A549 (cell line): ENCODE data around the gene JHY. TPM values are rescaled to one million over a fixed set of nuclear protein-coding genes. Genes with fewer than 3 reads are reported as not detected.

Experiments used
- ATAC-seq, 2 experiments: fragments of 200-7000 bp in 1 of 2; fragments of >200 bp in 1 of 2; cut with Nextera tagmentation in 1 of 2; cut with Tn5 transposase in 1 of 2; 3 replicates each; pipeline versions ENCODE4 v1.8.0 to v1.9.1; 2018 to 2020; ENCODE audit warnings: mild to moderate bottlenecking in 1 of 2, moderate library complexity in 1 of 2
- CTCF ChIA-PET: fragments of 300-600 bp; sonication (Branson Sonifier 250); formaldehyde crosslinking; extraction: SDS; loops from one replicate; lab custom pipeline; 2021; ENCODE audit warnings: antibody characterized with exemption, inconsistent platforms; lab: Yijun Ruan, JAX
- POLR2A ChIA-PET: fragments of 350-600 bp; formaldehyde crosslinking; extraction: SDS; loops from one replicate; lab custom pipeline; 2021; ENCODE audit warnings: antibody characterized with exemption, inconsistent platforms; lab: Yijun Ruan, JAX
- DNase-seq, 2 experiments: peaks; one replicate each; pipeline versions ENCODE4 v3.0.0 to v3.0.0-alpha.2; 2011 to 2016; ENCODE audit warnings: low read depth in 1 of 2, low spot score in 1 of 2
- FAIRE-seq: peaks from 2 replicates; lab custom pipeline; 2011; peaks lifted over from hg19 to GRCh38; lab: Jason Lieb, UNC
- H3K27ac ChIP-seq, 2 experiments: fragments of >200 bp; sonication (Bioruptor Twin); formaldehyde crosslinking; 3 replicates each; pipeline ENCODE4 v1.5.1; 2016 to 2017
- H3K4me1 ChIP-seq: fragments of >200 bp; sonication (Bioruptor Twin); formaldehyde crosslinking; 3 replicates; pipeline ENCODE4 v1.6.1; 2016
- H3K4me2 ChIP-seq: fragments of >200 bp; sonication (Bioruptor Twin); formaldehyde crosslinking; 3 replicates; pipeline ENCODE4 v1.6.1; 2016
- H3K4me3 ChIP-seq: fragments of >200 bp; sonication (Bioruptor Twin); formaldehyde crosslinking; 3 replicates; pipeline ENCODE4 v1.5.1; 2016
- H3K9me3 ChIP-seq: fragments of >200 bp; sonication (Bioruptor Twin); formaldehyde crosslinking; 3 replicates; pipeline ENCODE4 v1.6.1; 2016
- EHF ChIP-seq: fragments of 250-450 bp; sonication (Bioruptor Pico); IDR thresholded peaks from 2 replicates; pipeline ENCODE4 v1.5.0; 2020; ENCODE audit warnings: mild to moderate bottlenecking
- EP300 ChIP-seq, 2 experiments: fragments of >200 bp; sonication (Bioruptor Twin); formaldehyde crosslinking; IDR thresholded peaks; 2 replicates in 1 of 2; 3 replicates in 1 of 2; pipeline ENCODE4 v1.6.1; 2016 to 2017
- HDAC2 ChIP-seq: fragments of 200-600 bp; sonication (generic); IDR thresholded peaks from 2 replicates; pipeline ENCODE4 v1.6.1; 2016
- HEYL ChIP-seq: fragments of 250-450 bp; sonication (Bioruptor Pico); IDR thresholded peaks from 2 replicates; pipeline ENCODE4 v1.8.0; 2021; ENCODE audit warnings: mild to moderate bottlenecking, moderate library complexity
- HOXA7 ChIP-seq: fragments of 250-450 bp; sonication (Bioruptor Pico); IDR thresholded peaks from 2 replicates; pipeline ENCODE4 v1.5.0; 2020; ENCODE audit warnings: mild to moderate bottlenecking, moderate library complexity
- HOXB5 ChIP-seq: fragments of 250-450 bp; sonication (Bioruptor Pico); IDR thresholded peaks from 2 replicates; pipeline ENCODE4 v1.5.0; 2020; ENCODE audit warnings: mild to moderate bottlenecking, moderate library complexity
- NFE2L2 ChIP-seq: fragments of 150-350 bp; conservative IDR thresholded peaks from 2 replicates; pipeline ENCODE4 v1.6.1; 2014; ENCODE audit warnings: low read length
- PHF8 ChIP-seq: fragments of 200-600 bp; sonication (generic); IDR thresholded peaks from 2 replicates; pipeline ENCODE4 v1.6.1; 2016; ENCODE audit warnings: low read depth, mild to moderate bottlenecking, antibody characterized with exemption, moderate library complexity, borderline replicate concordance
- SREBF2 ChIP-seq: fragments of 450-650 bp; IDR thresholded peaks from 2 replicates; pipeline ENCODE4 v1.6.1; 2014; ENCODE audit warnings: mild to moderate bottlenecking, moderate library complexity
- TFCP2L1 ChIP-seq: fragments of 250-450 bp; sonication (Bioruptor Pico); IDR thresholded peaks from 2 replicates; pipeline ENCODE4 v1.5.0; 2021; ENCODE audit warnings: mild to moderate bottlenecking
- ZC3H11A ChIP-seq: fragments of 450-650 bp; IDR thresholded peaks from 2 replicates; pipeline ENCODE4 v1.6.1; 2014; ENCODE audit warnings: antibody characterized with exemption, mild to moderate bottlenecking
- ZNF302 ChIP-seq: fragments of 250-450 bp; sonication (Bioruptor Pico); IDR thresholded peaks from 2 replicates; pipeline ENCODE4 v1.9.0; 2021; ENCODE audit warnings: inconsistent platforms, mild to moderate bottlenecking, moderate library complexity
- WGBS: methylation state at CpG from one replicate; pipeline ENCODE4 v1.1.6; 2017; ENCODE audit errors: missing lambda C conversion rate; 5-methylcytosine and 5-hydroxymethylcytosine counted together
- polyA plus RNA-seq, 4 experiments: library from polyadenylated mRNA; depleted of rRNA in 3 of 4; stranded (reverse); fragments of >200 nt; fragmentation: RNase III in 1 of 4; extraction: RNeasy Plus Mini Kit Qiagen cat#74134 plus additional on column Dnase treatment in 1 of 4; gene quantifications; 2 replicates in 3 of 4; 3 replicates in 1 of 4; pipeline ENCODE4 v1.2.3, GENCODE V29; 2011 to 2017
- TF ChIP-seq, protein P1 (sequence below): fragments of 450-650 bp; IDR thresholded peaks from 2 replicates; pipeline ENCODE4 v1.6.1; 2014; ENCODE audit warnings: antibody characterized with exemption
- TF ChIP-seq, protein P2 (sequence below): fragments of 250-450 bp; sonication (Bioruptor Pico); IDR thresholded peaks from 2 replicates; pipeline ENCODE4 v1.5.0; 2021; ENCODE audit warnings: mild to moderate bottlenecking, moderate library complexity, borderline replicate concordance
- TF ChIP-seq, protein P3 (sequence below): fragments of 200-600 bp; sonication (generic); IDR thresholded peaks from 2 replicates; pipeline ENCODE4 v1.6.1; 2016; ENCODE audit warnings: antibody characterized with exemption, mild to moderate bottlenecking, moderate library complexity
- TF ChIP-seq, protein P4 (sequence below): fragments of 250-450 bp; sonication (Bioruptor Pico); IDR thresholded peaks from 2 replicates; pipeline ENCODE4 v1.5.0; 2020; ENCODE audit warnings: low read depth, mild to moderate bottlenecking, moderate library complexity

The JHY gene
- polyA plus RNA-seq, 2 of the 4 experiments (the other 2 are of a cell fraction), result 3.4 to 6.9 TPM

DNA sequence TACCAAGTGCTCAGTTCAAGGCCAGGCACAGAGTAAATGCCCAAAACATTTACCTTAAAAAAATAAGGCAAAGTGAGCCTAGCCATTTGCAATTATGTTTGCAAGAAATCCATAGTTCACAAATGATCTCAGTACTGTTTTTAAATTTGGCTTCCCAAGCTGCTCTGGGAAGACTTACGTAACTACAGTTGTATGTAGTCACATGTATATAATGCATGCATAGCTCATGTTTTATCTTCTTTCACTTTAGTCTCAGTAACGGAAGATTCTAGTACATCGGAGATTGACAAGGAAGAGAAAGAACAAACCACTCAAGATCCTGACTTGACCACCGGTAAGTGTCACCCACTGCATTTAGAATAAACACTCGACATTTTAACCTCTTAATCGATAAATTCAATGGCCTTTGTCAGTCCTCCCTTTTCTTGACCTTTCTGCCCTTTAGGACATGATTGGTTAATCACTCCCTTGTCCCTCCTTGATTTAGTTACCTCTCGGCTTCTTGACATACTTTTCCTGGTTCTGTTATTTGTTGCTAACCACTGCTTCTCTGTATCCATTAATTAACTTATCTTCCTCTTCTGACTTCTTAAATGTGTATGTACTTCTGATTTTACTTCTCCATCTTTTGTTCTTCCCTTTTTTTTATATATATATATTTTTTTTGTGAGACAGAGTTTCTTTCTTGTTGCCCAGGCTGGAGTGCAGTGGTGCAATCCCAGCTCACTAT, 18.0 kb upstream of the JHY start:
- CTCF ChIA-PET, result interaction anchor here (0.5 to 9.3 kb wide), 24 partner anchors 9 to 239 kb away, joined by 3 to 177 read pairs (median 5); no protein-coding TSS in a partner anchor

DNA sequence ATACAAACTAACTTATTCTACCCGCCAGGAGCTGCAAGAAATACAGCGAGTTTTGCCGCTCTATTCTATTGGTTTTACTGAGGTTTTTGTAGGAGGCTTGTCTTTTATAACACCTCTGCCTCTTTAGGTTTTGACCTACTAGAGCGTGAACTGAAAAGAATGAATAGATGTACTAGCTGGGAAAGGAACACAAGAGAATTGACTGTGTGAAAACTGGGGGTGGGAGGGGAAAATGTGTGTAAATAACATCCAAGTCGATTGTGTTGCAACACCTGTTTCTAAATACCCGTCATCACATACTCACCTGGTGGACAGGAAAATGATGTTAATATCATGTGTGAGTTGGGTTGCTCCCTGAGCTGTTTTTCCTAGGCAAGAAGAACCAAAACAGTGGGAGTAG, 12.9 kb upstream of the JHY start:
- CTCF ChIA-PET, result interaction anchor here (0.8 to 1.6 kb wide), 4 partner anchors 9 to 155 kb away, joined by 3 to 5 read pairs (median 4); no protein-coding TSS in a partner anchor
- Histone ChIP-seq H3K4me1 (no peaks in the 10 kb centered on the region), H3K4me3 (no peak overlapping the region), H3K27ac (no peak overlapping the region), H3K9me3 (no peaks in the 10 kb centered on the region), H3K4me2 (no peak overlapping the region)
- 76% methylated on average over 6 of the region's 6 CpGs for WGBS
- ATAC-seq, result no peak
- POLR2A ChIA-PET, result no interaction called here
- no peak for FAIRE-seq
- no peak for DNase-seq
- TF ChIP-seq ZNF302 (no peak), HOXA7 (CRISPR knock-in tag) (no peak), EP300 (IDR thresholded peaks at IDR 0.05) (no peak), NFE2L2 (no peak)

More for the DNA sequence above, 18.0 kb upstream of the JHY start:
- FAIRE-seq (no peak), ATAC-seq (no peak), DNase-seq (no peak)
- Histone ChIP-seq H3K4me3 (no peak overlapping the region), H3K27ac (no peak overlapping the region), H3K4me1 (no peaks in the 10 kb centered on the region), H3K4me2 (no peak overlapping the region), H3K9me3 (no peaks in the 10 kb centered on the region)
- 64% methylated on average over 7 of the region's 7 CpGs for WGBS
- TF ChIP-seq EP300 (IDR thresholded peaks at IDR 0.05) (no peak), HDAC2 (no peak), ZC3H11A (no peak), PHF8 (no peak), NFE2L2 (no peak), EHF (no peak), SREBF2 (no peak), TFCP2L1 (CRISPR knock-in tag) (no peak), HEYL (no peak), HOXB5 (no peak)
- TF ChIP-seq, protein P1, sequence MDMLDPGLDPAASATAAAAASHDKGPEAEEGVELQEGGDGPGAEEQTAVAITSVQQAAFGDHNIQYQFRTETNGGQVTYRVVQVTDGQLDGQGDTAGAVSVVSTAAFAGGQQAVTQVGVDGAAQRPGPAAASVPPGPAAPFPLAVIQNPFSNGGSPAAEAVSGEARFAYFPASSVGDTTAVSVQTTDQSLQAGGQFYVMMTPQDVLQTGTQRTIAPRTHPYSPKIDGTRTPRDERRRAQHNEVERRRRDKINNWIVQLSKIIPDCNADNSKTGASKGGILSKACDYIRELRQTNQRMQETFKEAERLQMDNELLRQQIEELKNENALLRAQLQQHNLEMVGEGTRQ, result no peak
- TF ChIP-seq, protein P2, sequence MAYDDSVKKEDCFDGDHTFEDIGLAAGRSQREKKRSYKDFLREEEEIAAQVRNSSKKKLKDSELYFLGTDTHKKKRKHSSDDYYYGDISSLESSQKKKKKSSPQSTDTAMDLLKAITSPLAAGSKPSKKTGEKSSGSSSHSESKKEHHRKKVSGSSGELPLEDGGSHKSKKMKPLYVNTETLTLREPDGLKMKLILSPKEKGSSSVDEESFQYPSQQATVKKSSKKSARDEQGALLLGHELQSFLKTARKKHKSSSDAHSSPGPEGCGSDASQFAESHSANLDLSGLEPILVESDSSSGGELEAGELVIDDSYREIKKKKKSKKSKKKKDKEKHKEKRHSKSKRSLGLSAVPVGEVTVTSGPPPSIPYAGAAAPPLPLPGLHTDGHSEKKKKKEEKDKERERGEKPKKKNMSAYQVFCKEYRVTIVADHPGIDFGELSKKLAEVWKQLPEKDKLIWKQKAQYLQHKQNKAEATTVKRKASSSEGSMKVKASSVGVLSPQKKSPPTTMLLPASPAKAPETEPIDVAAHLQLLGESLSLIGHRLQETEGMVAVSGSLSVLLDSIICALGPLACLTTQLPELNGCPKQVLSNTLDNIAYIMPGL (CRISPR knock-in tag), result no peak
- TF ChIP-seq, protein P3, sequence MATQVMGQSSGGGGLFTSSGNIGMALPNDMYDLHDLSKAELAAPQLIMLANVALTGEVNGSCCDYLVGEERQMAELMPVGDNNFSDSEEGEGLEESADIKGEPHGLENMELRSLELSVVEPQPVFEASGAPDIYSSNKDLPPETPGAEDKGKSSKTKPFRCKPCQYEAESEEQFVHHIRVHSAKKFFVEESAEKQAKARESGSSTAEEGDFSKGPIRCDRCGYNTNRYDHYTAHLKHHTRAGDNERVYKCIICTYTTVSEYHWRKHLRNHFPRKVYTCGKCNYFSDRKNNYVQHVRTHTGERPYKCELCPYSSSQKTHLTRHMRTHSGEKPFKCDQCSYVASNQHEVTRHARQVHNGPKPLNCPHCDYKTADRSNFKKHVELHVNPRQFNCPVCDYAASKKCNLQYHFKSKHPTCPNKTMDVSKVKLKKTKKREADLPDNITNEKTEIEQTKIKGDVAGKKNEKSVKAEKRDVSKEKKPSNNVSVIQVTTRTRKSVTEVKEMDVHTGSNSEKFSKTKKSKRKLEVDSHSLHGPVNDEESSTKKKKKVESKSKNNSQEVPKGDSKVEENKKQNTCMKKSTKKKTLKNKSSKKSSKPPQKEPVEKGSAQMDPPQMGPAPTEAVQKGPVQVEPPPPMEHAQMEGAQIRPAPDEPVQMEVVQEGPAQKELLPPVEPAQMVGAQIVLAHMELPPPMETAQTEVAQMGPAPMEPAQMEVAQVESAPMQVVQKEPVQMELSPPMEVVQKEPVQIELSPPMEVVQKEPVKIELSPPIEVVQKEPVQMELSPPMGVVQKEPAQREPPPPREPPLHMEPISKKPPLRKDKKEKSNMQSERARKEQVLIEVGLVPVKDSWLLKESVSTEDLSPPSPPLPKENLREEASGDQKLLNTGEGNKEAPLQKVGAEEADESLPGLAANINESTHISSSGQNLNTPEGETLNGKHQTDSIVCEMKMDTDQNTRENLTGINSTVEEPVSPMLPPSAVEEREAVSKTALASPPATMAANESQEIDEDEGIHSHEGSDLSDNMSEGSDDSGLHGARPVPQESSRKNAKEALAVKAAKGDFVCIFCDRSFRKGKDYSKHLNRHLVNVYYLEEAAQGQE, result no peak
- TF ChIP-seq, protein P4, sequence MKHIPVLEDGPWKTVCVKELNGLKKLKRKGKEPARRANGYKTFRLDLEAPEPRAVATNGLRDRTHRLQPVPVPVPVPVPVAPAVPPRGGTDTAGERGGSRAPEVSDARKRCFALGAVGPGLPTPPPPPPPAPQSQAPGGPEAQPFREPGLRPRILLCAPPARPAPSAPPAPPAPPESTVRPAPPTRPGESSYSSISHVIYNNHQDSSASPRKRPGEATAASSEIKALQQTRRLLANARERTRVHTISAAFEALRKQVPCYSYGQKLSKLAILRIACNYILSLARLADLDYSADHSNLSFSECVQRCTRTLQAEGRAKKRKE (CRISPR knock-in tag), result no peak
- POLR2A ChIA-PET, result interaction anchor here (0.6 to 1.3 kb wide), 3 partner anchors 36 to 158 kb away, joined by 3 to 6 read pairs (median 3); no protein-coding TSS in a partner anchor
